Liver (tissue), 2 donors: ENCODE results near the gene MED10.

ENCODE experiments used
- YY1 ChIP-seq: IDR thresholded peaks from 2 replicates; pipeline ENCODE4 v1.6.1; 2016; ENCODE audit warnings: antibody characterized with exemption, mild to moderate bottlenecking
- TF ChIP-seq, protein P1 (sequence below): fragments of 150-350 bp; IDR thresholded peaks from 2 replicates; pipeline ENCODE4 v1.5.1; 2017; ENCODE audit warnings: improper control_type of control experiment, low read depth, low read length; ENCODE audit not compliant: missing input control
- donor health status: healthy.

DNA sequence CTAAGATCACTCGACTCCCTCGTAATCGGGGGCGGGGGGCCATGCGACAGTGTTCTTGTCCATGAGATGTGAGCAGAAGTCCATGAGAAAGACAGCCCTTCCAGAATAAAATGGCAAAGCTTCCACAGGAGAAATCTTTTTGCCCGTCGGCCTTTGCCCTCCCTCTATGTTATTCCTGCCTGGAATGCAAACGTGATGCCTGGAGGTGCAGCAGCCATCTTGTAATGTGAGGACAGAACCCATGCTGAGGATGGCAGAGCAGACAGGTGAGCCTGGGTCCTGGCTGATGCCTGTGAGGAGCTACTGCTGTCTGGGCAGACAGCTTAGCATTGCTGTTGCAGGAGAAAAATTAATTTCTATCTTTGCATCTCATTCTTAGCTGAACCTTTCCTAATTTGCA is 17.2 kb downstream of the MED10 start:
- TF ChIP-seq, protein P1, sequence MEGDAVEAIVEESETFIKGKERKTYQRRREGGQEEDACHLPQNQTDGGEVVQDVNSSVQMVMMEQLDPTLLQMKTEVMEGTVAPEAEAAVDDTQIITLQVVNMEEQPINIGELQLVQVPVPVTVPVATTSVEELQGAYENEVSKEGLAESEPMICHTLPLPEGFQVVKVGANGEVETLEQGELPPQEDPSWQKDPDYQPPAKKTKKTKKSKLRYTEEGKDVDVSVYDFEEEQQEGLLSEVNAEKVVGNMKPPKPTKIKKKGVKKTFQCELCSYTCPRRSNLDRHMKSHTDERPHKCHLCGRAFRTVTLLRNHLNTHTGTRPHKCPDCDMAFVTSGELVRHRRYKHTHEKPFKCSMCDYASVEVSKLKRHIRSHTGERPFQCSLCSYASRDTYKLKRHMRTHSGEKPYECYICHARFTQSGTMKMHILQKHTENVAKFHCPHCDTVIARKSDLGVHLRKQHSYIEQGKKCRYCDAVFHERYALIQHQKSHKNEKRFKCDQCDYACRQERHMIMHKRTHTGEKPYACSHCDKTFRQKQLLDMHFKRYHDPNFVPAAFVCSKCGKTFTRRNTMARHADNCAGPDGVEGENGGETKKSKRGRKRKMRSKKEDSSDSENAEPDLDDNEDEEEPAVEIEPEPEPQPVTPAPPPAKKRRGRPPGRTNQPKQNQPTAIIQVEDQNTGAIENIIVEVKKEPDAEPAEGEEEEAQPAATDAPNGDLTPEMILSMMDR = no peak
- TF ChIP-seq YY1 = no peak
